SK-N-SH (cell line): ENCODE data around the gene MTHFD2L. TPM values are rescaled to one million over a fixed set of nuclear protein-coding genes. Genes with fewer than 3 reads are reported as not detected.

ENCODE experiments used
- CTCF ChIA-PET: fragments of 300-600, 350-600 bp; formaldehyde crosslinking; extraction: SDS; loops from one replicate; lab custom pipeline; 2021; lab: Yijun Ruan, JAX
- POLR2A ChIA-PET: fragments of 350-600 bp; sonication (Branson Sonifier 250); formaldehyde crosslinking; extraction: SDS; loops from one replicate; lab custom pipeline; 2020; ENCODE audit warnings: antibody characterized with exemption, inconsistent platforms; lab: Yijun Ruan, JAX
- DNase-seq: peaks from one replicate; pipeline ENCODE4 v3.0.0; 2012
- H2AFZ ChIP-seq: fragments of 200-600 bp; sonication (generic); 2 replicates; pipeline ENCODE4 v1.8.1; 2016; ENCODE audit warnings: antibody characterized with exemption, mild to moderate bottlenecking, low read depth
- H3F3A ChIP-seq: fragments of 200-600 bp; sonication (generic); replicated peaks from 2 replicates; pipeline ENCODE3; 2016; ENCODE audit warnings: antibody characterized with exemption, mild to moderate bottlenecking; ENCODE audit not compliant: insufficient read depth
- H3K27ac ChIP-seq, 2 experiments: fragments of 200-500 bp in 1 of 2; fragments of 200-600 bp in 1 of 2; sonication (Bioruptor generic) in 1 of 2; sonication (generic), shearing (Covaris generic) in 1 of 2; 2 replicates each; pipeline versions ENCODE4 v1.5.1 to v1.6.1; 2014 to 2016; ENCODE audit warnings: low read depth in 2 of 2, inconsistent platforms in 1 of 2, low read length in 1 of 2, mild to moderate bottlenecking in 1 of 2, mixed read lengths in 1 of 2
- H3K27me3 ChIP-seq: fragments of 200-600 bp; sonication (generic), shearing (Covaris generic); 2 replicates; pipeline ENCODE4 v1.6.1; 2016; ENCODE audit warnings: mixed run types; ENCODE audit not compliant: insufficient read depth
- H3K36me3 ChIP-seq, 2 experiments: fragments of 200-500 bp in 1 of 2; fragments of 200-600 bp in 1 of 2; sonication (Bioruptor generic) in 1 of 2; sonication (generic) in 1 of 2; replicated peaks in 1 of 2; 2 replicates each; pipeline versions ENCODE3 to v1.5.1; 2014 to 2016; ENCODE audit warnings: low read length in 1 of 2, mild to moderate bottlenecking in 1 of 2; ENCODE audit not compliant: insufficient read depth in 2 of 2, control insufficient read depth in 1 of 2
- H3K4me1 ChIP-seq, 2 experiments: fragments of 200-500 bp in 1 of 2; fragments of 200-600 bp in 1 of 2; sonication (Bioruptor generic) in 1 of 2; sonication (generic), shearing (Covaris generic) in 1 of 2; 2 replicates each; pipeline versions ENCODE4 v1.5.1 to v1.6.1; 2014 to 2016; ENCODE audit warnings: low read depth in 1 of 2, low read length in 1 of 2, mixed run types in 1 of 2; ENCODE audit not compliant: insufficient read depth in 2 of 2, control insufficient read depth in 1 of 2
- H3K4me2 ChIP-seq: fragments of 200-600 bp; sonication (generic), shearing (Covaris generic); 2 replicates; pipeline ENCODE4 v1.6.1; 2017; ENCODE audit warnings: mixed run types
- H3K4me3 ChIP-seq, 2 experiments: fragments of 200-500 bp in 1 of 2; fragments of 200-600 bp in 1 of 2; sonication (Bioruptor generic) in 1 of 2; sonication (generic), shearing (Covaris generic) in 1 of 2; 2 replicates each; pipeline versions ENCODE4 v1.5.1 to v1.8.1; 2014 to 2016; ENCODE audit warnings: low read depth in 2 of 2, inconsistent platforms in 1 of 2, low read length in 1 of 2, mild to moderate bottlenecking in 1 of 2, mixed read lengths in 1 of 2, moderate library complexity in 1 of 2
- H3K79me2 ChIP-seq: fragments of 200-600 bp; sonication (generic); 2 replicates; pipeline ENCODE4 v1.8.1; 2017; ENCODE audit warnings: mild to moderate bottlenecking; ENCODE audit not compliant: insufficient read depth
- H3K9ac ChIP-seq: fragments of 200-600 bp; sonication (generic); 2 replicates; pipeline ENCODE4 v1.6.1; 2017; ENCODE audit warnings: mixed run types
- H3K9me2 ChIP-seq: fragments of 200-600 bp; sonication (generic); 2 replicates; pipeline ENCODE4 v1.6.1; 2017; ENCODE audit warnings: mixed run types
- H3K9me3 ChIP-seq: fragments of 200-600 bp; sonication (generic); 2 replicates; pipeline ENCODE4 v1.6.1; 2017; ENCODE audit warnings: mixed run types, mild to moderate bottlenecking, moderate library complexity
- H4K20me1 ChIP-seq: fragments of 200-600 bp; sonication (generic); 2 replicates; pipeline ENCODE4 v1.6.1; 2017; ENCODE audit warnings: mild to moderate bottlenecking, mixed run types; ENCODE audit not compliant: insufficient read depth
- CTCF ChIP-seq: fragments of 200-600 bp; sonication (generic); IDR thresholded peaks from 2 replicates; pipeline ENCODE4 v1.6.1; 2017; ENCODE audit warnings: antibody characterized with exemption, mild to moderate bottlenecking, moderate library complexity
- ELF1 ChIP-seq: IDR thresholded peaks from 2 replicates; pipeline ENCODE4 v1.4.0; 2012
- EZH2phosphoT487 ChIP-seq: fragments of 200-600 bp; sonication (generic); IDR thresholded peaks from 2 replicates; pipeline ENCODE4 v1.6.1; 2017; ENCODE audit warnings: low read depth, mixed run types, mild to moderate bottlenecking, antibody characterized with exemption, moderate library complexity, borderline replicate concordance
- FOXJ3 ChIP-seq: sonication (generic); formaldehyde crosslinking; IDR thresholded peaks from 2 replicates; pipeline ENCODE4 v1.5.1; 2020; ENCODE audit warnings: mild to moderate bottlenecking, missing genetic modification reagents
- NRF1 ChIP-seq: IDR thresholded peaks from 2 replicates; pipeline ENCODE4 v1.6.1; 2012; ENCODE audit warnings: low read depth, mild to moderate bottlenecking, low read length
- PBX3 ChIP-seq: IDR thresholded peaks from 2 replicates; pipeline ENCODE4; 2012
- REST ChIP-seq: IDR thresholded peaks from 2 replicates; pipeline ENCODE4 v1.6.1; 2012; ENCODE audit warnings: mild to moderate bottlenecking, low read depth, low read length, moderate library complexity
- RFX5 ChIP-seq: IDR thresholded peaks from 2 replicates; pipeline ENCODE4 v1.6.1; 2012; ENCODE audit warnings: mild to moderate bottlenecking, improper control_type of control experiment, low read length
- SMC3 ChIP-seq: IDR thresholded peaks from 2 replicates; pipeline ENCODE4 v1.6.1; 2012; ENCODE audit warnings: low read depth, low read length, improper control_type of control experiment
- TAF1 ChIP-seq: IDR thresholded peaks from 2 replicates; pipeline ENCODE4 v1.6.1; 2012; ENCODE audit warnings: low read depth, mild to moderate bottlenecking, low read length, moderate library complexity, borderline replicate concordance
- TCF12 ChIP-seq: IDR thresholded peaks from 2 replicates; pipeline ENCODE4 v1.4.0; 2012
- ZBTB33 ChIP-seq: IDR thresholded peaks from 2 replicates; pipeline ENCODE4 v1.4.0; 2012; ENCODE audit warnings: low read depth, borderline replicate concordance
- WGBS: methylation state at CpG from one replicate; pipeline ENCODE4 v1.1.6; 2017; ENCODE audit warnings: low lambda C conversion rate; 5-methylcytosine and 5-hydroxymethylcytosine counted together
- polyA plus RNA-seq, 3 experiments: library from polyadenylated mRNA; depleted of rRNA; stranded (reverse); fragments of >200 nt; gene quantifications; 2 replicates each; pipeline ENCODE4 v1.2.3, GENCODE V29; 2012

The MTHFD2L gene
- polyA plus RNA-seq, 1 of the 3 experiments (the other 2 are of a cell fraction) = 4.8 TPM

- CTCF ChIA-PET = interaction anchor here (1.3 kb wide), 1 partner anchor 23 kb away, joined by 3 read pairs; no protein-coding TSS in a partner anchor
- no peaks in the 10 kb centered on the region for H3K9me3 ChIP-seq
- H3K79me2 ChIP-seq = no peaks in the 10 kb centered on the region
- H4K20me1 ChIP-seq = no peaks in the 10 kb centered on the region
- POLR2A ChIA-PET = no interaction called here
- no peaks in the 10 kb centered on the region for H3K4me1 ChIP-seq
- H3K27ac ChIP-seq = no peak overlapping the region
- no peak overlapping the region for H3K4me2 ChIP-seq
- no peaks in the 10 kb centered on the region for H3F3A ChIP-seq
- no peaks in the 10 kb centered on the region for H3K9me2 ChIP-seq
- H3K4me3 ChIP-seq = no peak overlapping the region
- H2AFZ ChIP-seq = no peak overlapping the region
- WGBS = 6% methylated on average over 5 of the region's 5 CpGs
- H3K9ac ChIP-seq = no peak overlapping the region
- H3K27me3 ChIP-seq = peaks cover 19% of the 10 kb centered on the region; the same call in 1 of the 2 replicates
- TF ChIP-seq REST (no peak), RFX5 (no peak), ELF1 (no peak), SMC3 (no peak), NRF1 (no peak), TAF1 (no peak), PBX3 (no peak), TCF12 (no peak), CTCF (no peak), EZH2phosphoT487 (no peak), ZBTB33 (no peak), FOXJ3 (no peak)
- DNase-seq = no peak
- no peaks in the 10 kb centered on the region for H3K36me3 ChIP-seq
Observed at GRCh38 chr4:74335341-74336021, 177.6 kb downstream of the MTHFD2L start.
